BLaER1 (cell line): ENCODE measurements around the gene COL23A1.

Source experiments
- H3K27ac ChIP-seq: shearing (Covaris generic); formaldehyde crosslinking; 2 replicates; pipeline ENCODE4 v1.8.1; 2022
- H3K27me3 ChIP-seq: shearing (Covaris generic); formaldehyde crosslinking; 2 replicates; pipeline ENCODE4 v1.8.1; 2022
- H3K36me3 ChIP-seq: shearing (Covaris generic); formaldehyde crosslinking; 2 replicates; pipeline ENCODE4 v1.8.1; 2022
- H3K4me1 ChIP-seq: shearing (Covaris generic); formaldehyde crosslinking; 2 replicates; pipeline ENCODE4 v1.8.1; 2022
- H3K4me2 ChIP-seq: shearing (Covaris generic); formaldehyde crosslinking; 2 replicates; pipeline ENCODE4 v1.8.1; 2022
- H3K4me3 ChIP-seq: shearing (Covaris generic); formaldehyde crosslinking; 2 replicates; pipeline ENCODE4 v1.8.1; 2022
- H3K9ac ChIP-seq: shearing (Covaris generic); formaldehyde crosslinking; 2 replicates; pipeline ENCODE4 v1.8.1; 2022
- H3K9me3 ChIP-seq: shearing (Covaris generic); formaldehyde crosslinking; 2 replicates; pipeline ENCODE4 v1.8.1; 2022
- H4K20me1 ChIP-seq: shearing (Covaris generic); formaldehyde crosslinking; 2 replicates; pipeline ENCODE4 v1.8.1; 2022
- Cebpa-rat ChIP-seq: shearing (Covaris generic); IDR thresholded peaks from 2 replicates; pipeline ENCODE4 v1.8.1; 2022

COL23A1 gene

DNA sequence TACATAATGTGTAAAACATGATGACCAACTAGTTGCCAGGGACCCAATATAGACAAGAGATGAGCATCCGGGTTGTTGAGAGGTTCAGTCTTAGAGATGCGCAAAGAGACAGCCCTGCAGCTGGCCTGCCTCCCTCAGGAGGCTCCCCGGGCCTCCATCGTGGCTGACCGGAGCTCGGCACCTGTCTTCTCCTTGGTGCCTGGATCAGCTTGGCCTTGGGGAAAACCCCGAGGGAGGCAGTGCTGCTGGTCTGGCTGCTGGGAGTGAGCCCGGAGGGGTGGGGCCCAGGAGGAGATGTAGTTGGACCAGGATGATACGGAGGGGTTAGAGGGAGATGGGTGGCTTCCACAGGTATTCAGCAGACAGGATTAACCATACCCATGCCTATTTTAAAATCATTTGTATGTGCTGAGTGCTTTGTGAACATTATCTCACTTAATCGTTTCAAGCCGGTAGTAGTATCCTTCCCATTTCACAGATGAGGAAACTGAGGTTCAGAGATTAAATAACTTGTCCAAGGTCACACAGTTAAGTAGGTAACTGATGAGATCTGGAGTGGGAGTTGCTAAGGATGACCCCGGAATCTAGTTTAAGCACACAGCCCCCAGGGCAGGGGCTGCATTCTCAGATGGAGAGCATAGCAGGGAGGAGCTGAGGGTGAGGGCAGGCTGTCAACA lies 173.8 kb downstream of the COL23A1 start:
- Histone ChIP-seq H3K9ac (no peak overlapping the region), H3K36me3 (no peaks in the 10 kb centered on the region), H3K9me3 (no peaks in the 10 kb centered on the region), H3K4me3 (no peak overlapping the region), H3K4me2 (peak overlapping the region; percentile 68), H3K27ac (no peak overlapping the region), H3K4me1 (peaks cover 45% of the 10 kb centered on the region), H4K20me1 (peaks cover 6% of the 10 kb centered on the region; the same call in 1 of the 2 replicates), H3K27me3 (0 out of 2 replicates have a peak, but pooled peaks cover 3% of the 10 kb centered on the region)
- TF ChIP-seq Cebpa-rat, result no peak

DNA sequence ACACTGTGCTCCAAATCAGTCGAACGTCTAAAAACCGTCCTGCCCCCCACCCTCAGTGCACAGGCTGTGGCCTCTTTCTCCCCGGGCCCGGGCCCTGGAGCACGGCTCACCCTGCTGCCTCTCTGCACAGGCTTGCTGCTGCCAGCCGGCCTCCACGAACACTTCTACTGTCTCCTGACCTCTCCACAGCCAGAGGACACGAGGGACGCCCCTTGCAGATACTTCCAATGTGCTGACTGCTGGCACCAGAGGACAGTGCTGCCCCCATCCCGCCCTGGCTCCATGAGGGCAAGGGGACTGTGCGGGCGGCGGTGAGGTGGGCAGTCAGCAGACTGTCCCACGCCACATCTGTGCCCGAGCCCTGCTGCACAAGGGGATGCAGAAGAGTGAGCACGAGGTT lies 174.8 kb downstream of the COL23A1 start:
- Histone ChIP-seq H3K9ac (no peak overlapping the region), H3K9me3 (no peaks in the 10 kb centered on the region), H3K4me3 (no peak overlapping the region), H3K27ac (no peak overlapping the region), H3K27me3 (0 out of 2 replicates have a peak, but pooled peaks cover 3% of the 10 kb centered on the region), H3K4me2 (no peak overlapping the region), H3K4me1 (peaks cover 37% of the 10 kb centered on the region), H4K20me1 (peaks cover 6% of the 10 kb centered on the region; the same call in 1 of the 2 replicates), H3K36me3 (no peaks in the 10 kb centered on the region)
- no peak for TF ChIP-seq Cebpa-rat

DNA sequence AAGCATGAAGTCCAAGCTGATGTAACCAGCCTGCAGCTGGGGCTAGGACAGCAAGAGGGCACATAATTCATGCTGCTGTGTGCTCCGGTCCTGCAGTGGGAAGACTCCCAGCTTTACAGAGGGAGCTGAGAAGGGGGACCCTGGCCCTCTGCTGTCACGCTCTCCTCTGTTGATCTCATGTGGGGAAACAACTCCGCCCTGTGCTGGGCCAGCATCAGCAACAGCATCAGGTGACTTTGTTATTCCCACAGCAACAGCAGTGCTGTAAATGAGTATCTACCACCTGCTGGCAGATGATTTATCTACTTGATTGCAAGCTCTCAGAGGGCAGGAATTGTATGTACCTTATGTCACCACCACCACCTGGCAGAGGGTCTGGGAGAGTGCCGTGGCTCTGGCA lies 176.2 kb downstream of the COL23A1 start:
- peaks cover 25% of the 10 kb centered on the region for H3K4me1 ChIP-seq
- H3K9ac ChIP-seq, result no peak overlapping the region
- H3K4me2 ChIP-seq, result no peak overlapping the region
- no peak overlapping the region for H3K4me3 ChIP-seq
- no peaks in the 10 kb centered on the region for H3K36me3 ChIP-seq
- H3K27ac ChIP-seq, result no peak overlapping the region
- no peak for TF ChIP-seq Cebpa-rat
- H4K20me1 ChIP-seq, result peaks cover 6% of the 10 kb centered on the region; the same call in 1 of the 2 replicates
- H3K9me3 ChIP-seq, result no peaks in the 10 kb centered on the region
- 0 out of 2 replicates have a peak, but pooled peaks cover 3% of the 10 kb centered on the region for H3K27me3 ChIP-seq

DNA sequence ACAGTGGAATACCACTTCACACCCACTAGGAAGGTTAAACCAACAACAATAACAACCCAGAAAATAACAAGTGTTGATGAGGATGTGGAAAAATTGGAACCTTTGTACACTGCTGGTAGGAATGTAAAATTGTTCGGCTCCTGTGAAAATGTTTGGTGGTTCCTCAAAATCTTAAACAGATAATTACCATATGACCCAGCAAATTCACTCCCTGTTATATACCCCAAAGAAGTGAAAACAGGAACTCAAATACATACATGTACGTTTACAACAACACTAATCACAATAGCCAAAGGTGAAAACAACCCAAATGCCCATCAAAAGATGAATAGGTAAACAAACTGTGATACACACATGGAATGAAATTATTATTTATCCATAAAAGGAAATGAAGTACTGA lies 179.1 kb downstream of the COL23A1 start:
- Histone ChIP-seq H3K9me3 (peaks cover 28% of the 10 kb centered on the region), H3K36me3 (no peaks in the 10 kb centered on the region), H3K4me1 (no peaks in the 10 kb centered on the region), H3K27me3 (no peaks in the 10 kb centered on the region), H3K27ac (no peak overlapping the region), H4K20me1 (peaks cover 6% of the 10 kb centered on the region; the same call in 1 of the 2 replicates), H3K4me3 (no peak overlapping the region), H3K9ac (no peak overlapping the region), H3K4me2 (no peak overlapping the region)
- no peak for TF ChIP-seq Cebpa-rat

DNA sequence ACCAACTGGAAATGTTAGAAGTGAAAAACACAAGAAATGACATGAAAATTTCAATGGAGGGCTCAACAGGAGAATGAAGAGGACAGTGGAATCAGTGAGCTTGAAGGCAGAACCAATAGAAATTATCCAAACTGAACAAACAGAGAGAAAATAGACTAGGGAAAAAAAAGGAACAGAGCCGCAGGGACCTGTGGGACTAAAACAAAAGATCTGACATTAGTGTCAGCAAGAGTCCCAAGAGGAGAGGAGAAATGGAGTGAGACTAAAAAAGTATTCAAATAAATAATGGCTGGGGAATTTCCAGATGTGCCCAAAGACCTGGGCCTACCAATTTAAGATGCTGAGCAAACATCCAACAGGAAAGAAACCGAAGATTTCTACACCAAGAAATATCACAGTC lies 182.5 kb downstream of the COL23A1 start:
- no peak overlapping the region for H3K4me3 ChIP-seq
- H3K9me3 ChIP-seq, result peaks cover 32% of the 10 kb centered on the region
- no peak for TF ChIP-seq Cebpa-rat
- no peaks in the 10 kb centered on the region for H4K20me1 ChIP-seq
- H3K27me3 ChIP-seq, result no peaks in the 10 kb centered on the region
- H3K4me1 ChIP-seq, result no peaks in the 10 kb centered on the region
- H3K27ac ChIP-seq, result no peak overlapping the region
- H3K9ac ChIP-seq, result no peak overlapping the region
- H3K4me2 ChIP-seq, result no peak overlapping the region
- H3K36me3 ChIP-seq, result no peaks in the 10 kb centered on the region

DNA sequence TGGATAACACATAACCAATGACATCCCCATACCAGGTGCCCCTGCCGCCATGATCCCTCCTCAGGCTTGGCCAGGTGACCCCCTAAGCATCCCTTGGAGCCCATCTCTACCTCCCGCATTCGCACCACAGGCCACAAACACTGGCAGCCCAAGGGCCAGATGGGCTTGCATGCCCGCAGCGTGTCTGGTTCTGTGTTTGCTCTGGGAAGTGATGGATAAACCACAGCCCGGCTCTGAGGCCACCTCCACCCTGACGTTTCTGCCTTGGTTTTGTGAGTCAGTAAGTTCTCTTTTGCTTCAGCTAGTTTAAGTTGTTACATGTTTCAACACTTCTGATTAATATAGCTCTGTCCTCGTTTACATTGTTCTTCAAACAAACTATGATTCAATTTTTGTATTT lies 185.2 kb downstream of the COL23A1 start:
- no peak for TF ChIP-seq Cebpa-rat

DNA sequence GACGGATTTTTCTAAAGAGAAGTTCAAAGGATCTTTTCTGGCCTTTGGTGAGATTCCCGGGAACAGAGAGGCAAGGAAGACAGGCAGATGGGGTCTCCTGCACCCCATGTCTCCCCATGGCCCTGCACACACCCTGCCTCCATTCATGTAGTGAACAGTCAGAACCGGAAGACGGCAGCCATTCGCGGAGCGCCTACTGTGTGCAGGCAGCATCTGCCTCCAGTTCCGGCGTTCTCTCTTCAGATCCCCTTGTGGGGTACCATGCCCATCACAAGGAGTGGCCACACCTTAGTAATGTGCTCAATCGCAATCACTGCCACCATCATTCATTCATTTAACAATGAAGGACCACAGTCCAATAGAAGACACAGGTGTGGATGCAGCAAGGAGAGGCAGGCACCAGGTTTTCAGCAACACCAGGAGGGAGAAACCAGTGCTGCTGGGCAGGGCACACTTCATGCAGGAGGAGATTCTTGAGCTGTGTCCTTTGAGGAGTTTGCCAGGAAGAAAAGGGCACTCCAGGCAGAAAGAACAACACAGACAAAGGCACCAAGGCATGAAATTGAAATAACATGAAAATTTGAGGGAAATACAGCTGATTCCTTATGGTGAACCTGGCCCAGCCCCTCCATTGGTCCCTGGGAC lies 186.1 kb downstream of the COL23A1 start:
- no peaks in the 10 kb centered on the region for H4K20me1 ChIP-seq
- H3K9me3 ChIP-seq, result peaks cover 32% of the 10 kb centered on the region
- peaks cover 8% of the 10 kb centered on the region for H3K4me1 ChIP-seq
- H3K36me3 ChIP-seq, result no peaks in the 10 kb centered on the region
- no peak for TF ChIP-seq Cebpa-rat
- H3K27me3 ChIP-seq, result no peaks in the 10 kb centered on the region
- H3K4me2 ChIP-seq, result no peak overlapping the region
- no peak overlapping the region for H3K4me3 ChIP-seq
- H3K27ac ChIP-seq, result no peak overlapping the region
- no peak overlapping the region for H3K9ac ChIP-seq

More for the DNA sequence above, 185.2 kb downstream of the COL23A1 start:
- H3K36me3 ChIP-seq, result no peaks in the 10 kb centered on the region
- H3K9me3 ChIP-seq, result peaks cover 32% of the 10 kb centered on the region
- no peaks in the 10 kb centered on the region for H3K27me3 ChIP-seq
- H3K4me1 ChIP-seq, result no peaks in the 10 kb centered on the region
- no peak overlapping the region for H3K4me3 ChIP-seq
- no peaks in the 10 kb centered on the region for H4K20me1 ChIP-seq
- no peak overlapping the region for H3K9ac ChIP-seq
- H3K27ac ChIP-seq, result no peak overlapping the region
- no peak overlapping the region for H3K4me2 ChIP-seq

DNA sequence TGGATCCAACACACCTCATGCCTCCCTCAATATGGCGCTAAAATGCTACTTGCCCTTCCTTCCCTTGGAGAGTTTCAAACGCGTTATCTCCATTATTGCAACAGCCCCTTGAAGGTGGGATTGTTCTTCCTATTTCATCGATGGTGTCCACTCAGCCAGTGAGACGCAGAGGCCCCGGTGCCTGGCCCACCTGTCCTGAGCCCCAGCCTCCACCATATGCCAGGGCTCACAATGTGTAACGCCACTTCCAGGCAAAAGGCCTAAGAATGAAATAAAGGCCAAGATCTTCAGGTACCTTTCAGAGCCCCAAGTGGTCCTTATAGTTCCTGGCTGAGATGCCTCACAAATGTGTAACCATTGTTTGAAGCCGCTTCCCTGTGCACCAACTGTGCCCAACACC lies 186.8 kb downstream of the COL23A1 start:
- Histone ChIP-seq H4K20me1 (no peaks in the 10 kb centered on the region), H3K27me3 (no peaks in the 10 kb centered on the region), H3K4me2 (no peak overlapping the region), H3K9me3 (peaks cover 28% of the 10 kb centered on the region), H3K27ac (no peak overlapping the region), H3K36me3 (no peaks in the 10 kb centered on the region), H3K9ac (no peak overlapping the region), H3K4me1 (peaks cover 13% of the 10 kb centered on the region), H3K4me3 (no peak overlapping the region)
- no peak for TF ChIP-seq Cebpa-rat

DNA sequence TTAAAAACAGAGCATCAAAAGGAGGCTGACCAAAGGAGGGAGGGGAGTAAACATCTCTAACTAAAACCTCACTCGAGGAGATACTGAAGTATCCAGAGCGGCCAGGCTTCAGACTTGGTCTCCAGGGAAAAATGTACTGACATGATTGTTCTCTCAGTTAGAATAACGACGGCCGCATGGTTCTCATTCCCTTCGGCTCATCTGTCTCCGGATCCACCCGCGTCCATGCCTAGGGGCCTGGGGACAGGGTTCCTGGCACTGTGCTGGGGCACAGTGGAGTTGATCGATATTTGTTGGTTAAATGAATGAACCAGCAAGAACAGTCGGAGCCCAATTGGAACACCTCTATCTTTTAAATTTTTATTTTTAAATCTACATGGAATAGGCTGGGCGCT lies 190.5 kb downstream of the COL23A1 start:
- H3K9me3 ChIP-seq, result no peaks in the 10 kb centered on the region
- H3K4me1 ChIP-seq, result peaks cover 13% of the 10 kb centered on the region
- H3K27ac ChIP-seq, result no peak overlapping the region
- no peak overlapping the region for H3K4me3 ChIP-seq
- no peaks in the 10 kb centered on the region for H3K36me3 ChIP-seq
- H4K20me1 ChIP-seq, result no peaks in the 10 kb centered on the region
- TF ChIP-seq Cebpa-rat, result no peak
- peak overlapping the region; percentile 37 for H3K4me2 ChIP-seq
- H3K9ac ChIP-seq, result no peak overlapping the region
- H3K27me3 ChIP-seq, result no peaks in the 10 kb centered on the region

DNA sequence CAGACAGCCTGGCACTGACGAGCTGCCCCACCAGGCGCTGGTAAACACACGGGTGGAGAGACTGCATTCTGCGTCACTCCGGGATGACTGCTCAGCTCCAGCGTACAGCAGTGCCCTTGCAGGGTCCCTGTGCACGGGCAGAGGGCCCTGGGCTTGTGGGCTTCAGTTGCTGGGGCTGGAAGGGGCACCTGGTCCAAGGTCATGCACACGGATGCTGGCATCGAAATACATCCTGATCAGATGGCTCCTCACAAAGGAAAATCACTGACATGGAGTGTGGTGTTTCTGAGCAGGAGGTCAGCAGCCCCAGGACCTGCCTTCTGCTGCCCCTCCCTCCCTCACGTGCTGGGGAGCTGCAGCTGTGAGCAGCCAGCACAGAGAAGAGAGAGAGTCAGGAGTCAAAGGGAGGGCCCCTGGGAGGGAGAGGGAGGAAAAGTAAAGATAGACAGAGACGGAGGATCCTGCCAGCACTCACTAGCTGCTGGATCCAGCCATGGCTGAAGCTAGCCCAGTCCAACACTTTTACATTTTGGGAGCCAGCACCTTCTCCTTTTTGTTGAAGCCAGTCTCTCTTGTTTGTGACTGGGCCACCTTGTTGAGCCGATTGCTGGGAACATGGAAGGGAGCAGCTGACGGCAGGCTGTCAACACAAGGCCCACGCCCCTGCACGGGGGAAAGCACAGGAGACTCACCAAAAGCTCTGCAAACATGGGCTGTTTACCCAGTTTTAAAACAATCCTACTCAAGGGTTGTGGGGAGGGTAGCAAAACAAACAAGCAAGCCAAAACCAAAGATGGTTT lies 191.1 kb downstream of the COL23A1 start:
- no peak for TF ChIP-seq Cebpa-rat
- H3K27ac ChIP-seq, result no peak overlapping the region
- H3K27me3 ChIP-seq, result no peaks in the 10 kb centered on the region
- H3K4me1 ChIP-seq, result peaks cover 13% of the 10 kb centered on the region
- H3K36me3 ChIP-seq, result no peaks in the 10 kb centered on the region
- H3K9ac ChIP-seq, result no peak overlapping the region
- H3K4me2 ChIP-seq, result peak overlapping the region; percentile 37
- no peaks in the 10 kb centered on the region for H3K9me3 ChIP-seq
- no peak overlapping the region for H3K4me3 ChIP-seq
- H4K20me1 ChIP-seq, result no peaks in the 10 kb centered on the region
